GM12891 (cell line): ENCODE data around the gene ARID1A.

ENCODE experiments used
- PAX5 ChIP-seq: IDR thresholded peaks from 2 replicates; pipeline ENCODE4 v1.6.1; 2011; ENCODE audit warnings: low read length, moderate library complexity, mild to moderate bottlenecking; ENCODE audit not compliant: insufficient read depth, severe bottlenecking
- POLR2A ChIP-seq: IDR thresholded peaks from 2 replicates; pipeline ENCODE4 v1.6.1; 2011; ENCODE audit warnings: low read depth, low read length, control low read depth
- POLR2AphosphoS5 ChIP-seq: IDR thresholded peaks from 2 replicates; pipeline ENCODE4 v1.6.1; 2011; ENCODE audit warnings: low read depth, low read length, control low read depth
- POU2F2 ChIP-seq: IDR thresholded peaks from 2 replicates; pipeline ENCODE4 v1.6.1; 2011; ENCODE audit warnings: low read depth, mild to moderate bottlenecking, control low read depth, low read length, moderate library complexity
- SPI1 ChIP-seq: IDR thresholded peaks from 2 replicates; pipeline ENCODE4 v1.6.1; 2011; ENCODE audit warnings: low read depth, low read length, control low read depth
- TAF1 ChIP-seq: IDR thresholded peaks from 2 replicates; pipeline ENCODE4 v1.6.1; 2011; ENCODE audit warnings: low read depth, low read length, control low read depth

GRCh38 chr1:26696119-26696653, 371 bp downstream of the ARID1A start:
- TF ChIP-seq POLR2AphosphoS5: no peak
- TF ChIP-seq POLR2A: no peak
- TF ChIP-seq TAF1: no peak
- no peak for TF ChIP-seq SPI1
- no peak for TF ChIP-seq POU2F2
- TF ChIP-seq PAX5: no peak
